HG02623 (cell line): ENCODE data around the gene AP1M1.
"Not testable (repeated sequence)": the region's sequence is repeated elsewhere in the genome, so short reads cannot be mapped to it uniquely, and the experiment has no call there.

Experiments used
- ATAC-seq: cut with Tn5 transposase; IDR thresholded peaks from one replicate; pipeline ENCODE4 v1.9.1; 2021; ENCODE audit warnings: moderate library complexity; ENCODE audit not compliant: unreplicated experiment

AP1M1 gene

DNA sequence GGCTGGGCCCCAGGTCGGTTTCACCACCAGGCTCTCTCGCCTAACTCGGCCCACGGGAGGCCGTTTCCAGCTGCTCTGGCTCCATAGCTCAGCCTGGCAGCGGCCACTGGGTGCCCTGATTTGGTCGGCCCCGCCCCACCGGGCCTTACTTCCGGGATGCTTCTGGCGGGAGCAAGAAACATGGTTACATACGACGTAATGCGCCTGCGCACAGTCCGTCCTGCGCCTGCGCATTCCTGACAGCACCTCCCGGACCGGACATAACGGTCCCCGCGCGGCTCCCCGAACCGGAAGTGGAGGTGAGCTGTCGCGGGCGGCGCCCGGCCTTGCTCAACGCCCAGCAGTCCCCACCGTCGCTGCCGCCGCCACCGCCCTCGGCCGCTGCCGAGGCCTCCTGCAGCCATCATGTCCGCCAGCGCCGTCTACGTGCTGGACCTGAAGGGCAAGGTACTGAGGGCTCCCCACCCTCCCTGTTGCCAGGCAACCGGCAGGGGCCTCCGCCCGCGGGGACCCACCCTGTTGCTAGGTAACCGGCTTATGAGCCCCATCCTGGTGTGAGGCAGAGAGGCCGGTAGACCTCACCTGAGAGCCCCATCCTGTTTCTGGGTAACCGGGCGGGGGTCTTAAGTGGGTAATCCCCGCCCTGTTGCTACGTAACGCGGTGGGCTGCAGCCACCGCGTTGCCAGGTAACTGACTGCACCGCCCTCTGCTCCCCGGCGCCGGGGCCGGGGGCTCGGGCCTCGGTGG lies at the start of gene AP1M1:
TSS of gene AP1M1 (plus strand) at position 290 of the 748 bp plus-strand sequence. CDS start at position 406, 116 bp downstream.
- peak; percentile 83 for ATAC-seq

DNA sequence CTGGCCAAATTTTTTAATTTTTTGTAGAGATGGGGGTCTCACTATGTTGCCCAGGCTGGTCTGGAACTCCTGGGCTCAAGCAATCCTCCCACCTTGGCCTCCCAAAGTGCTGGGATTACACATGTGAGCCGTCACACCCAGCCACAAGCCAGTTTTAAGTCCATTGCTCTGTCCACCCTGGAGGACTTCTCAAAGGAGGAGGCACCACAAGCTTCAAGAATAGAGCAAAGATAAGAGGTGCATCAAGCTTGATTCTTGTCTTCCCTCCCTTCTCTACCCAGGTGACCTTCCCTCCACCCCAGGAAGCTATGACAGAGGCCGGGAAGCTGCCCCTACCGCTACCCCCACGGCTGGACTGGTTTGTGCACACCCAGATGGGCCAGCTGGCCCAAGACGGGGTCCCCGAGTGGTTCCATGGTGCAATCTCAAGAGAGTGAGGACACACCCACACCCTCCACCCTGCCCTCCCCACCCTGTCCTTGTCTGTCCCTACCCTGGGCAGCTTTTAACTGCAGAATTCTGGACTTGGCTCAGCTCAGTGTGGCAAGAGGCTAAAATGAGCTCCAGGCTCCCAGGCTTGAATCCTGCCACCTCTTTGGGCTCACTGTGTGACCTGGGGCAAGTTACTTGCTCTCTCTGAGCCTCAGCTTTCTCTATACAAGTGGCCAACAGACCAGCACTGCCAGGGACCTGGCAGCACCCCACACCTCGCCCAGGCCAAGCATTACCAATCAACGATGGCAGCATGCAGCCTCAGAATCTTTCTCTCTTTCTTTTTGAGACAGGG lies 49.1 kb upstream of the AP1M1 start:
- ATAC-seq, result no peak

DNA sequence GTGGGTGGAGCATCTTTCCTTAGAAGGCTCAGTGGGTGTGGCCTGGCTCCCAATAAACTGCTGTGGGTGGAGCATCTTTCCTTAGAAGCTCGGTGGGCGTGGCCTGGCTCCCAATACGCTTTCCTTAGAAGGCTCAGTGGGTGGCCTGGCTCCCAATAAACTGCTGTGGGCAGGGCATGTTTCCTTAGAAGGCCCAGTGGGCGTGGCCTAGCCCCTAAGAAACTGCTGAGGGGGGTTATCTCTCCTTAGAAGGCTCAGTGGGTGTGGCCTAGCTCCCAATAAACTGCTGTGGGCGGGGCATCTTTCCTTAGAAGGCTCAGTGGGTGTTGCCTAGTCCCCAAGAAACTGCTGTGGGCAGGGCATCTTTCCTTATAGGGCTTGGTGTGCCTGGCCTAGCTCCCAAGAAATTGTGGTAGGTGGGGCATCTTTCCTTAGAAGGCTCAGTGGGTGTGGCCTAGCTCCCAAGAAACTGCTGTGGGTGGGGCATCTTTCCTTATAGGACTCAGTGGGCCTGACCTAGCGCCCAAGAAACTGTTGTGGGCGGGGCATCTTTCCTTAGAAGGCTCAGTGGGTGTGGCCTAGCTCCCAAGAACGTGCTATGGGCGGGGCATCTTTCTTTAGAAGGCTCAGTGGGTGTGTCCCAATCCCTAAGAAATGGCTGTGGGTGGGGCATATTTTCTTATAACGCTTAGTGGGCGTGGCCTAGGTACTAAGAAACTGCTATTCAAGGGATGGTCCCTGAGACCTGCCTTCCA lies 44.0 kb upstream of the AP1M1 start:
- ATAC-seq, result no peak

DNA sequence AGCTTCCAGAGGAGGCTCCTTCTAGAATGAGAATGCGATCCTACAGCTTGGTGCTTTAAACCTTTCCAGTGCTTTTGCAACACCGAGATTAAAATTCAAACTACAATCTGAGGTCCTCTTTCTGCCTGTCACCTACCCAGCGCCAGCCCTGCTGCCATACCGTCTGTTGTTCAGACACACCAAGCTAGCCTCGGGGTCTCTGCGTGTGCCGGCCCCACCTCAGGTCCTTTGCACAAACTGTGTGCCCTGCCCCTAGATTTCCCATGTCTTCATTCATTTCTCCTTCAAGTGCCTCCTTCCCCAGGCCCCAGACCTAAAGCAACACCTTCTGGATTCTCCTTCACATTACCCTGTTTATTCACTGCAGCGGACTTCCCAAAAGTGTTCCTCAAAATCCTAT lies 43.2 kb upstream of the AP1M1 start:
- ATAC-seq, result no peak

DNA sequence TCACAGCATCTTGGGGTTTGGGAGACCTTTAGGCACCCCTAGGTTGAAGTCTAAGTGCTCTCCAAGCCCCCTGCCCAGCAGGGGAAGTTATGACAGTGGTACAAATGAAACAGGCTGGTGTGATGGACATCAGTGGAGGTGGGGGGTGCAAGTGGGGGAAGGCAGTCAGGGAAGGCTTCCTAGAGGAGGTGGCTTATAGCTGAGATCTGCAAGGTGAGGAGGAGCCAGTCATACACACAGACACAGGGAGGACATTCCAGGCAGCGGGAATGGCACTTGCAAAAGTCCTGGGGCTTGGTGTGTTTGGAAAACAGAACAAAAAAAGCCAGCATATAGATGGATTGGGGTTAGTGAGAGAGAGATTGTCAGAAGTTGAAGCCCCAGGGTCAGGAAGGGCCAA lies 42.6 kb upstream of the AP1M1 start:
- ATAC-seq, result no peak

DNA sequence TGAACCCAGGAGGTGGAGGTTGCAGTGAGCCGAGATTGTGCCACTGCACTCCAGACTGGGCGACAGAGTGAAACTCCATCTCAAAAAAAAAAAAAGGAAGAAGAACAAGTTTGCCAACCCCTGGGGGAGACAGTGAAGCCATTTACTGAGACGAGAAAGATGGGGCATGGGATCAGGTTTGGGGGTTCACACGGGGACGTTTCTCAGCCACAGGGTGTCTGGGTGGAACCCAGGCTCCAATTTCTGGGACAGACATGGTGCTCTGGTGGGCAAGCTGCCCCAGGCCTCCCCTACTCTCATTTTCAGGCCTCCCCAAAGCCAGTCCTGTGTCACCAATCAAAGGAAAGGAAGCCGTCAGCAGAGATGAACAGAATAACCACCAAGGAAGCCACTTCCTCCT lies 40.8 kb upstream of the AP1M1 start:
- no peak for ATAC-seq

DNA sequence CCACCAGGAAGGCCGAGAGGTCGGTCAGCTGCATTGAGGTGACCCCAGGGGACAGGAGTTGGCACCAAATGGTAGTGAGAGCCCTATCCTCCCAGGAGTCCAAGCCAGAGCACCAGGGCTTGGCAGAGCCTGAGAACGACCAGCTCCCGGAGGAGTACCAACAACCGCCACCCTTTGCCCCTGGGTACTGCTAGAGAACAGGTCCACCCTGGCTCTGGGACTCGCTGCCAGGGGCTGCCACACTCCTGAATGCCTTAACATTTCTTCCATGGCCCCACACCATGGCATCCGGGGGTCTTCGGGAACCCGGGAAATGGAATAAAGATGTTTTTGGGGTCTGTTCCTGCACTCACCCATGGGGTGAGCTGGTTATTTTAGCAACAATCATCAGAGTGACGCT lies 40.1 kb upstream of the AP1M1 start:
- ATAC-seq, result no peak

DNA sequence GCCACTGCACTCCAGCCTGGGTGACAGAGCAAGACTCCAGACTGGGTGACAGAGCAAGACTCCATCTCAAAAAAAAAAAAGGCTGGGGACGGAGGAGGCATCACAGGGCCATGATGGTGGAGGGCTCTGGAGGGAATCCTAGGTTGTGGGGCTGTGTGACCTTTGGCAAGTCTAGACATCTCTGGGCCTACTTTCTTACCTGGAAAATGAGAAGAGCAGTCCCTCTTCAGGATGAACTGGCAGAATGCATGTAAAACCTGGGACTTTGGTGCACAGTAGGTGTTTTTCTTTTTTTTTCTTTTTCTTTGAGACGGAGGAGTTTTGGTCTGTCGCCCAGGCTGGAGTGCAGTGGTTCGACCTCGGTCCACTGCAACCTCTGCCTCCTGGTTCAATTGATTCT lies 38.1 kb upstream of the AP1M1 start:
- no peak for ATAC-seq

DNA sequence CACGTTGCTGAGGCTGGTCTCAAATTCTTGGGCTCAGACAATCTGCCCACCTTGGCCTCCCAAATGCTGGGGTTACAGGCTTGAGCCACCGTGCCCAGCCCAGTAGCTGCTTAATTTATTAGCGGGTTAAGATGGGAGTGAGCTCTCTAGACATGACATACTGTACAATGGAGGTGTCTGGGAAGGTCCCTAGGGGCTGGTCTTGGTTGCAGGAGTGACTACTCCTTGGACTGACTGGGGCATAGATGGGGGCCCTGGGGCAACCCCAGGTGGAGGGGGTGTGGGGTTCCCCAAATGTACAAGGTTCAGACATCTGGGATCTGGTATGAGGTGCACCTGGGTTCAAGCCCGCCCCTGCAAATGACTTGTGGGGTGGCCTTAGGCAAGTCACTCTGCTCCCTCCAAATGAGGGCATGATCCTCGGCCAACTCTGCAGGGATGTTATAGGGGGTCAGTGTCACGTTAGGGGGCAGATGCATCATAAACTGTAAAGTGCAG lies 37.2 kb upstream of the AP1M1 start:
- ATAC-seq, result no peak

DNA sequence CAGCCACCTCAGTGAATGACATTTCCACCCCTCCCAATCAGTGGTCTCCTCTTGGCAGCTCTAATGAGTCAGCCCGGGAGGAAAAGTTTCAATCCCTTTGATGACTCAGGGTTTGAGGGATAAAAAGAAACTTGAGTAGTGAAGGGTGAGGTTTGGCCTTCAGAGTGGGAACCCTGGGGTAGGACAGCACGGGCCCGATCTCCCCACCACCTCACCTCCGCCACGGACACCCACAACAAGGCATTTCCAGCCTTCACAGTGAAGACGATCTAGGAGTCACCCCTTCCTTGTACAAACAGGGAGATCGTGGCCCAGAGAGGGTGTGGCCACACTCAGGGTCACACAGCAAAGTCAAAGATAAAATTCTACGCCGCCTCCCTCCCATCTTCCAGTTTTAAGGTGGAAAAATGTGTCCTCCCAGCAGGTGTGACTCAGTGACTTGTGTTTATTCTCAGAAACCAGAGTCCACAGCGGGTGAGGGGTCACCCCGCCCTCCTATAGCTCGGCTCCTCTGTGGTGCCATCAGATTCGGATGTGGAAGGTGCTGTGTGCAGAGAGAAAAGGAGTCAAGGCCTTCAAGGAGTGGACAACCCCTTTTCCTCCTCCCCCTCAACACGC lies 36.7 kb upstream of the AP1M1 start:
- ATAC-seq, result no peak

DNA sequence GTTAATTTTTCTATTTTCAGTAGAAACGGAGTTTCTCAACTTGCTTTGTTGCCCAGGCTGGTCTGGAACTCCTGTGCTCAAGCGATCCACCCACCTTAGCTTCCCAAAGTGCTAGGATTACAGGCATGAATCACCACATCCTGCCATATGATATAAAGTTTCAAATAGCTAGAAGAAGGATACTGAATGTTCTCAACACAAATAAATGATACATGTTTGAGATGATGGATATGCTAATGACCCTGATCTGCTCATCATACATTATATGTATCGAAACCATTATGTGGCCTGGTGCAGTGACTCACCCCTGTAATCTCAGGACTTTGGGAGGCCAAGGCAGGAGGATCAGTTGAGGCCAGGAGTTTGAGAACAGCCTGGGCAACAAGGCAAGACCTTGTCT lies 35.9 kb upstream of the AP1M1 start:
- no peak for ATAC-seq

DNA sequence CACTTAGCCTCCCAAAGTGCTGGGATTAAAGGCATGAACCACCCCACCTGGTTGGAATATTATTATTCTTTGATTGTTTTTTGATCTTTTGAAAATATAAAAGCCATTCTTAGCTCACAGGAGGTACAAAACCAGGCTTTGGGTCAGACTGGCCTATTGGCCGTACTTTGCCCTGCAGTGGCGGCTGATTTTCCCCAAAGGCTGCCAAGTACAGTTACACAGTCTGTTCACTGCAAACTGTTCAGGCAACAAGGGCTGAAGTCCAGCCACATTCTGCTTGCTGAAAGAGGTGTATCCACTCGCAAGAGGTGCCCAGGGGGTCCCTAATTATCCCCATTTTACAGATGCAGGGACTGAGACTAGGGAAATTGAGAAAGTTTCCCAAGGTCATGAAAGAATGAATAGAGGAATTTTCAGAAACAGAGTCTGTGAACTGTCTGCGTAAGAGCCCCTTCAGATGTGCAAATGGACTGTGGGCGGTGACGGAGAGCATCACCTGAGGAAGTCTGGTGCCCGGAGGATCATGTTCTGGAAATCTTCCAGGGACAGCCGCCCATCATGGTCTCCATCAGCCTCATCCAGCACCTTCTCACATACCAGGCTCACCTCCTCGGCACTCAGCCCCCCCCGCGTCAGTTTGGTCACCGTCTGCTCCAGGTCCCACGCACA lies 33.4 kb upstream of the AP1M1 start:
- no peak for ATAC-seq

DNA sequence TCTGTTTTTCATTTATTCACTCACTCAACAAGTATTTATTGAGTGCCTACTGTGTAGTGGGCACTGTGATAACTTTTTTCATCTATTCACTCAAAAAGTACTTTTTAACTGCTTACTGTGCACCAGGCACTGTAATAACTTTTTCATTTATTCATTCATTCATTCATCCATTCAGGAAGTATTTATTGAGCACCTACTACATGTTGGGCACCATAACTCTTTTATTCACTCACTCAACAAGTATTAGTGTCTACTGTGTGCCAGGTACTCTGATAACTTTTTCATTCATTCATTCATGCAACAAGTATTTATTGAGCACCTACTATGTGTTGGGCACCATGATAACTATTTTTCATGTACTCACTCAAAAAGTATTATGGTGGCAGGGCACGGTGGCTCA lies 31.3 kb upstream of the AP1M1 start:
- no peak for ATAC-seq

DNA sequence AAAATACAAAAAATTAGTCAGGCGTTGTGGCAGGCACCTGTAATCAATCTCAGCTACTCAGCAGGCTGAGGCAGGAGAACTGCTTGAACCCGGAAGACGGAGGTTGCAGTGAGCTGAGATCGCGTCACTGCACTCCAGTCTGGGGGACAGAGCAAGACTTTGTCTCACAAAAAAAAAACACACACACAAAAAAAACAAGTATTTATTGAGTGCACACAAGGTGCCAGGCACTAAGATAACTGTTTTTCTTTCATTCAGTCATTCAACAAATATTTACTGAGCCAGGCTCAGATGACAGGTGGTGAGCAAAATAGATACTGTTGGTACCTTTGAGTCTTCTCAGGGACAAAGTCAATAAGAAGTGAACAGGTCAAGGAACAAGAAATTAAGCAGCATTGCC lies 30.7 kb upstream of the AP1M1 start:
- no peak for ATAC-seq

DNA sequence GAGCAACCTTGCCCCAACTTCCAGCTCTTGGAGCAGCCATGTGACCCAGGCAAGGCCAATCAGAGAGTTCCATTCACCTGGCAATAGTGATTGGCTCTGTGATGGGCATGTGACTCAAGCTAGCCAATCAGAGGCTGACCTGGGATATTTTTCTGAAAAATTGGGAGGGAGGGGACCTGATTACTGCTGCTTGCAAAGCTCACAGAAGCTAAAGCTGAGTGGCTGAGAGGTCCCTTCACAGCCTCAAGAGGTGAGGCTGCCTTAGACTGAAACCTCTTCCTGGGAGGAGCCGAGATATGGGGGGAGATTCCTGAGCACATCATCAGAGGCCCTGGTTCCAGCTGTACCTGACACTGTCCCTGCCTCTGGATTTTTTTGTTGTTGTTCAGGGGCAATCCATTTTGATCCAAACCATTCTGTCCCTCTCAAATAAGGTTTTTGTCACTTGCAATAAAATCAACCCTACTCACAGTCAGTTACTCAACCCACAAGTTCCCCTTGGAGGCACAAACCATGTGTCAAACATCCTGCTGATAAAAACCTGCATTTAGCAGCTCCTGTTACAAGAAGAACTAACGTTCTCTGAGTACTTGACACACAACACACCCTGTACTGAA lies 29.1 kb upstream of the AP1M1 start:
- no peak for ATAC-seq

DNA sequence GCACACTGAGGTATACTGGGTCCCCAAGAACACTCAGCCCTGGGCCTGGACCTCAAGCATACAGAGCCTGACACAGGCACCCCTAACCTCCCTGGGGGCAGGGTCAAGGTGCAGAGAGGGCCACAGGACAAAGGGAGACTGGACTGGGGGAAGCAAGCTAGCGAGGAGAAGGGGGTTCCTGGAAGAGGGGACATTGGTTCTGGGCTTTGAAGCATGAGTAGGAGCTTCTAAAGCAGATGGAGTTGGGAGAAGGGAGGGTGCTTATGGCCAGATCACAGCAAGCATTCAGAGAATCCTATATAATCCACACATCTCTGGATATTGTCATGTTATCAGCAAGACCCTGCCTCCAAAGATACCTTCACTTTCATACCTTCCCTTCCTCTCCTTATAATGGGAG lies 27.6 kb upstream of the AP1M1 start:
- ATAC-seq, result no peak

DNA sequence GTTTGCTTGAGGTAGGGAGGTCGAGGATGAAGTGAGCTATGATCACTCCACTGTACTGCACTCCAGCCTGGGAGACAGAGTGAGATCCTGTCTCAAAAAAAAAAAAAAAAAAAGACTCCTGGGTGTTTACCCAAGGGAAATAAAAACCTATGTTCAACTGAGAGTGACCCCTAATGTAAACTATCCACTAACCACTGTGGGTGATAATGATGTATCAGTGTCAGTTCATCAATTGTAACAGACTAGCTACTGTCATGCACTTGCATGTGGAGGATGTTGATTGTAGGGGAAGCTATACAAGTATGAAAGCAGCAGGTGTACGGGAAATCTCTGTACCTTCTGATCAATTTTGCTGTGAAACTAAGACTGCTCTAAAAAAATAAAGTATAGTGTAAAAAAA lies 21.8 kb upstream of the AP1M1 start:
- no peak for ATAC-seq

DNA sequence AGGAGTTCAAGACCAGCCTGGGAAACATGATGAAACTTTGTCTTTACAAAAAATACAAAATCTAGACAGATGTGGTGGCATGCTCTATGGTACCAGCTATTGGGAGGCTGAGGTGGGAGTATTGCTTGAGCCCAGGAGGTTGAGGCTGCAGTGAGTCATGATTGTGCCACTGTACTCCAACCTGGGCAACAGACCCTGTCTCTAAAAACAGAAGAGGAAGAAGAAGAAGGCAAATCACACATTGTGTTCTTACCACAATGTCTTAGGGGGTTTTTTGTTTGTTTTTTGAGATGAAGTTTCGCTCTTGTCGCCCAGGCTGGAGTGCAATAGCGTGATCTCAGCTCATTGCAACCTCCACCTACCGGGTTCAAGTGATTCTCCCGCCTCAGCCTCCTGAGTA lies 18.8 kb upstream of the AP1M1 start:
- not testable (repeated sequence) for ATAC-seq

DNA sequence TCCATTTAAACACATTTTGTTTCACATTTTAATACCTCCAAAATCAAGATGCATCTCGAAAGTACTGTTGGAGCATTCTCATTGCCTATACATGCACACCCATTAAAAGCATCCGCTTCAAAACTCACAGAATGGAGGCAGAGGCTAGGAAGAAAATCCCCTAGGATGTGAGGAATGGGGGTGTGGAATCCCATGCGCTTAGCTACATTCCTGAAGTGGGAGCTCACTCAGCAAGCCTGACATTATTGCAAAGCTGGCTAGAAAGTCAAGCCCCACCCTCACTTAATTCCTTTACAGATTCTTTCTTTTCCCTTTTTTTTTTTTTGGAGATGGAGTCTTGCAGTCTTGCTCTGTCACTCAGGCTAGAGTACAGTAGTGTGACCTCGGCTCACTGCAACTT lies 17.1 kb upstream of the AP1M1 start:
- ATAC-seq, result no peak

DNA sequence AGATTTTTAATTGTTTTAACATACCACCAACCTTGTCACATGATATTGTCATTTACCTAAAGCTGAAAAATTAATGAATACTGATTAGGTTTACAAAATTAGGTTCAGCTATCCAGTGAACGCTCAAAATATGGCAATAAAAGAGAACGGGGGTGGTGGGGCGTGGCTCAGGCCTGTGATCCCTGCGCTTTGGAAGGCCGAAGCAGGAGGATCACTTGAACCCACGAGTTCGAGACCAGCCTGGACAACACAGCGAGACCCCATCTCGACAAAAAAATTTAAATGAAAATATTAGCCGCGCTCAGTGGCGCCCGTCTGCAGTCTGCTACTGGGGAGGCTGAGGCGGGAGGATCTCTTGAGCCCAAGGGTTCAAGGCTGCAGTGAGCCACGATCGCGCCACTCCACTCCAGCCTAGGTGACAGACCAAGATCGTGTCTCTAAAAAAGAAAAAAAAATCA lies 13.0 kb upstream of the AP1M1 start:
- ATAC-seq, result no peak
